HG03103 (cell line): ENCODE results near the gene PSIP1.
"Not testable (repeated sequence)": the region's sequence is repeated elsewhere in the genome, so short reads cannot be mapped to it uniquely, and the experiment has no call there.

Source experiments
- ATAC-seq: cut with Tn5 transposase; IDR thresholded peaks from one replicate; pipeline ENCODE4 v1.9.1; 2021; ENCODE audit warnings: low read depth; ENCODE audit not compliant: unreplicated experiment

The PSIP1 gene

GRCh38 chr9:15442264-15442663 lies 68.5 kb downstream of the PSIP1 start:
- not testable (repeated sequence) for ATAC-seq

GRCh38 chr9:15441841-15442240 lies 68.9 kb downstream of the PSIP1 start:
- not testable (repeated sequence) for ATAC-seq

DNA sequence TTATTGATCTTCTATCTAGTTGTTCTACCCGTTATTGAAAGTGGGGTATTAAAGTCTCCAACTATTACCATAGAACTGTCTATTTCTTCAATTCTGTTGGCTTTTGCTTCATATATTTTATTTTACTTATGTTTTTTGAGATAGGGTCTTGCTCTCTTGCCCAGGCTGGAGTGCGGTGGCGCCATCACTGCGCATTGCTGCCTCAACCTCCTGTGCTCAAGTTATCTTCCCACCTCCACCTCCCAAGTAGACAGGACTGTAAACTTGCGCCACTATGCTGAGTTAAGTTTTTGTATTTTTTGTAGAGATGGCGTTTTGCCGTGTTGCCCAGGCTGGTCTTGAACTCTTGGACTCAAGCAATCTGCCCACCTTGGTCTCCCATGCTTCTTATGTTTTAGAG lies 71.9 kb downstream of the PSIP1 start:
- ATAC-seq = no peak

DNA sequence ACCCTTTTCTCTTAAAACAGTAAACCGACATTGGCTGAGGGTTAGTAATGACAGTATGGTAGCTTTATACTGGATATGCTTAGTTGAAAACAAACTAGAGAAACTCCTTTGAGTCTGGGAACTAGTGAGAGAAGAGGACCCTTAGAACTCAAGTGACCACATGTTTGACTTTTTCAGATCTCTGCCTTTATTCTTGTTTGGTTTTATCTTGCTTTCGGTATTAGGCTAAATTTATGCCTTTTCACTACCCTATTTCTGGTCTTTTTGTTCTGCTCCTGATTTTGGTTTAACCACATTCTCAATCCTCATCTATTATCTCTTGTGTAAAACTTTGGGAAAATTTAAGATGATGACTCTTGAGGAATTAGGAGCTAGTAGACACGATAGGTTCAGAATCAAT lies 77.1 kb downstream of the PSIP1 start:
- peak; percentile 43 for ATAC-seq

- ATAC-seq = no peak
Observed at GRCh38 chr9:15433191-15433590, 77.6 kb downstream of the PSIP1 start.

DNA sequence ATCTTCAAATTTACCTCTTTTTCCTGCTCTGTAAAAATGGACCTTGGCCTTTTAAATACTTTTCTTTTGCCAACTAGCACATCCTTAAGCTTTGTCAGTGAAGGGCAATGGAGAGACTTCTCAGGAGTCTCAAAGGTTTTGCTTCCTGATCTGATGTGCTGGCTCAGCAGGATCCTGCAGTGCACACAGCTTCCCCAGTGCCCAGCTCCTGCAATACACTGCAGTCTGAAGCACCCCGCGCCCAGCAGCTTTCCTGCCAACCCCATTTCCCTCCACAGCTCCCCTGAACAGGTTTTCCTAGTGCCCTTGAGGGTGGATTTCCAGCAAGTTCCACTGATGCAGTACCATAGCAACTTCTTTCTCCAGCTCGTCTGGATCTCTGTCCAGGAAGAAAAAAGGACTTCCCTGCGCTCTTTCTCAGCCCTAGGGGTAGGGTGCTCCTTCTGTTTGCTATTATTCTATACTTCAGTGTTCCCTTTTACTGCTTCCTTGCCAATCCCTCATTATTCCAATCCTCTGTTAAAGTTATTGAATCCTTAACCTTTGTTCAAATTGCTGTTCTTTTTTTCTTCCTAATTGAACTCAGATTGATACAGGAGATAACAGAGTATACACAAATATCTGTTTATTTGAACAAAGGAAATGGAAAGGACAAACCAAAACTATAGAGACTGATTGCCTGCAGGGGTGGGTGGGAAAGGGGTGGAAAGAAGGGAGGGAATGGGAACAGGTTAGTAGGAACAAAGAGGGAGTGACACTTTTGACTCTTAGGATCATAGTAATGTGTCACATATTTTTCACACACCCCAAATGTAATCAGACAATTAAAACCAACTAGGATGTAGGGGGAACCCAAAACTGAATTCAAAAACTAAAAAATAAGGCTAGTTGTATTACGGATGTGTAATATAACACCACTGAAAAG lies 79.6 kb downstream of the PSIP1 start:
- no peak for ATAC-seq

- not testable (repeated sequence) for ATAC-seq
Observed at GRCh38 chr9:15427702-15428101, 83.1 kb downstream of the PSIP1 start.

DNA sequence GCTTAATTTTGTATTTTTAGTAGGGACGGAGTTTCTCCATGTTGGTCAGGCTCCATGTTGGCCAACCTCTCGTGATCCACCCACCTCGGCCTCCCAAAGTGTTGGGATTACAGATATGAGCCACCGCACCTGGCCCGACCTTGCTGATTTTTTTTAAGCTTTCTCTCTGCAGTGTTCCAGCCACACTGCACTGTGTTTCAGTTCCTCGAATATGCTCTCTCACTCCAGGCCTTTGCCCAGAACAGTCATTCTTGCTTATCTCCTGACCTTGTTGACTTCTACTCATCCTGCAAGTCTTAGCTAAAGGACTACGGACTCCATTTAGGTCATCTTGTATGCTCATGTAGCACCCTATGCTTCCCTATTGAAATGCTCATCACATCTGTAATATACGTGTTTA lies 84.8 kb downstream of the PSIP1 start:
- ATAC-seq = peak; percentile 50

- ATAC-seq = peak; percentile 1
Observed at GRCh38 chr9:15423231-15423985, 87.4 kb downstream of the PSIP1 start.

- peak; percentile 92 for ATAC-seq
Observed at GRCh38 chr9:15422372-15423230, 88.2 kb downstream of the PSIP1 start, which contains the start of gene SNAPC3. SNAPC3 (plus strand) TSS chr9:15422876; CDS start chr9:15422880, 4 bp downstream.

DNA sequence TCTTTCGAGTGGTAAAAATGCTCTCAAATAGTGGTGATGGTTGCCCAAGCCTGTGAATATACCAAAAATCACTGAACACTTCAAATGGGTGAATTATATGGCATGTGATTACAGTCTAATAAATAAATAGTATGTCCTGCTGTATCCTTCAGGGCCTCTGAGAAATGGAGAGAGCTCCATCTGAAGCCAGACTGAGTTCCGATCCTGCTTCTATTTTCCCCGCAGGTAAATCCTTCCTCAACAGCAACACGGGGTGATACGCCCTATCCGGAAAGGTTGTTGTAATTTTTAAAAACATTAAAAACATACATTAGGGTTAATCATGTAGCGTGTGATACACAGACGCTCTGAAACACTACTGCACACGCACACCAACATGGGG lies 88.8 kb downstream of the PSIP1 start:
- ATAC-seq = no peak

GRCh38 chr9:15421532-15421931 lies 89.2 kb downstream of the PSIP1 start:
- no peak for ATAC-seq

DNA sequence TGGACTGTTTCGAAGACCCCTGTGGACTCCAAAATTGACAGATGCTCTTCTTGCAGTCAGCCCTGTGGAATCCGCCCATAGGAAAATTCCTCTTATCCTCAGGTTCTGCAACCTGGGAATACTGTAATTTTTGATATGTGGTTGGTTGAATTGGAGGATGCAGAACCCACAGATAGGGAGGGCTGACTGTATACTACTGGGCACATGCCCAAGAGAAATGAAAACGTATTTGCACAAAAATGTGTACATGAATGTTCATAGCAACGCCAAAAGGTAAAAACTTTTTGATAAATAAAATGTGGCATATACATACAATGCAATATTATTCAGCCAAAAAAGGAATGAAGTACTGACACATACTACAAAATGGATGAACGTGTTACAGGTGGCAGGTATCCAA lies 90.0 kb downstream of the PSIP1 start:
- ATAC-seq = no peak

DNA sequence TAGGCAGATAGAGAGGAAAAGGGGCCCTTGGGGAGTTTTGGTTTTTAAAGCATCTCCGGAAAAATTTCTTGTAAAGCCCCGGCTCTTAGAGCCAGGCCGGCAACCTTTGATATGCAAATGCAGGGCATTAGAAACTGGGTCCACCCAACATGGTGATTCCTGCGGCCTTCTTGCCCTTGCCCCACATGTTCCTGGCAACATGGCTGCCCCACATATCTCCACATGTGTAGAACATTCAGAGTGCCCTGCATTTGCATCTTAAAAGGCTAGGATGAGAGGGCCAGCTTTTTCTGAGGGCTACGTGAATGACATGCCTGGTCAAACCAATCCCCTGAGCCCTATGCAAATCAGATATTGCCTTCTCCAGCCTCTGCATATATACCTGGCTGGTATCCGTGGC lies 93.1 kb downstream of the PSIP1 start:
- no peak for ATAC-seq

DNA sequence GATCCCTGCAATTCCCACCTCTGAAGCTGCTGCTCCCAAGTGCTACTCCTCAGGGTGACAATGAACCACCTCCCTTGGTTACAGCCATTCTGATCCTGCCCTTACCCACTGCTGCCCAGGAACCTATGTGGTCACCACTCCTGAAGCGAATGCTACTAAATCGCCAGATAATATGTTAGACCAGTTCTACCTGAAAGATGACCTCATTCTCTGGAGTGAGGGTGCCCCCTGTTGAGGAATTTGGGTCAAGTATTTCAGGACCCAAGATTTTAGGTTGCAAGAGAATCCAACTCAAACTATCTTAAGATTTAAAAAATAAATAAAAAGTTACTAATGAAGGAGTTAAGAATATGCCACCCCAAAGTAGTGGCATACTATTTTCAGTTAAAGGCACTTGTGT lies 93.9 kb downstream of the PSIP1 start:
- no peak for ATAC-seq
